ENCODE measurements around the gene DLEC1. TPM values are rescaled to one million over a fixed set of nuclear protein-coding genes. Genes with fewer than 3 reads are reported as not detected.
"Not testable (repeated sequence)": the region's sequence is repeated elsewhere in the genome, so short reads cannot be mapped to it uniquely, and the experiment has no call there.

Gene DLEC1
- total RNA-seq, 1 experiment from 2014 or later = not detected

DNA sequence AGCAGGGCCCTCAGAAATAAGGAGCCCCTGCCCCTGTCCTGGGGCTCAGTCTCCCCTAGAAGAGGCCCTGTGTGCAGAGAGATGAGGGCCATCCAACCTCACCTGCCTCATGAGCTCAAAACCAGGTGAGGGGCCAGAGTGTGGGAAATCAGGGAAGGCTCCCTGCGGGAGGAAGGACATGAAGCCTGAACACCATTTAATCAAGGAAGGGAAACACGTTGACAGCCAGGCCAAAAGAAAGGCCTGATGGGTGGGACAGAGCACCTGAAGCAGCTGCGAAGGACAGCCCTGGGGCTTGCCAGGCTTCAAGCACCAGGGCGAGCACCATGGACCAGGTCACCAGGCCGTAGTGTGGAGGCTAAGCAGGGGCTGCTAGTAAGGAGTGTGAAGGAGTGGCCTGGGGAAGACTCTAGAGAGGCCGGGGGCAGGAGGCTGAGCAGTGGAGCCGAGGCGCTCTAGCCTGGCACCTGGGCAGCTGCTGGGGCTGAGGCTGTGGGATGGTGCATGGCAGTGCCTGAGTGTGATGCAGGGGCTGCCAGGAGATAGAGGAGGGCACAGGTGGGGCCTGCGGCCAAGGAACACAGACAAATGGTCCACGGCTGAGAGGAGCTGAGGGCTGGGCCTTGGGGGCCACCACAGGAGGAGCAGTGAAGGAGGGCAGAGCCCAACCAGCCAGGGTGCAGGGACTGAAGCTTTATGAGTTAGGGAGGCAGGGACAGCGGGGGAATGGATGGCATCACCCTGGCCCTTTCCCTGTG, 81.9 kb downstream of the DLEC1 start:
- no peak for DNase-seq (ENCODE audit: low read depth)

DNA sequence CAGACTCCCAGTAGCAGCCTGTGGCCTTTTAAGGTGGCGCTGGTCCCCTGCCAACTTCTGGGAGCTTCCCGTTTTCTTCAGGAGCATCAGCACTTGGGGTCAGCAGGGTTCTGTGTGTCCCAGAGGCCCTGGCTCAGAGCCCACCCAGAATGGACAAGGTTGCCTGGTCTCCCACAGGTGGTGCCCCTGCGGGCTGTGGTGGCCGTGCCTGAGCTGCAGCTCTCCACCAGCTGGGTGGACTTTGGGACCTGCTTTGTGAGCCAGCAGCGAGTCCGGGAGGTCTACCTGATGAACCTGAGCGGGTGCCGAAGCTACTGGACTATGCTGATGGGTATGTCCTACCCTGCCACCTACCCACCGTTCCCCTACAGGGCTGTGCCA, 82.4 kb downstream of the DLEC1 start:
- DNase-seq (ENCODE audit: low read depth) = no peak

DNA sequence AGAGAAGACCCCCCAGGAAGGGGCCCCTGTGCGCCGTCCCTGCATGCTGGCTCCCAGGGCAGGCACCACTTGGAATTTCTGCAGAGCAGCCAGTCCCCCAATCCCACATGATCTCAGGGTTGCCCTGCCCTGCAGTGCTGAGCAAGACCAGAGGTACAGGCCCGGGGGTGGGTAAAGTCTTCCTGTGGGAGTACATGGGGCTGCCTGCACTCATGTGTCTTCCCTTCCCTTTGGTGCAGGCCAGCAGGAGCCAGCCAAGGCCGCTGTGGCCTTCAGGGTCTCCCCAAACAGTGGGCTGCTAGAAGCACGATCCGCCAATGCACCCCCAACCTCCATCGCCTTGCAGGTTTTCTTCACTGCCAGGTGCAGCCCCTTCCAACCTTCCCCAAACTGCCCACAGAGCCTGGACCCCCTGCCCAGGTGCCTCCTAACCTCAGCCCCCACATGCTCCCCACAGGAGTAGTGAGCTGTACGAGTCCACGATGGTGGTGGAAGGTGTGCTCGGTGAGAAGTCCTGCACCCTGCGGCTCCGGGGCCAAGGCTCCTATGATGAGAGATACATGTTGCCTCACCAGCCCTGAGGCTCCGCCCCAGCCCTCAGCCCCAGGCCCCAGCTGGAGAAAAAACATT, 82.9 kb downstream of the DLEC1 start:
- no peak for DNase-seq (ENCODE audit: low read depth)

DNA sequence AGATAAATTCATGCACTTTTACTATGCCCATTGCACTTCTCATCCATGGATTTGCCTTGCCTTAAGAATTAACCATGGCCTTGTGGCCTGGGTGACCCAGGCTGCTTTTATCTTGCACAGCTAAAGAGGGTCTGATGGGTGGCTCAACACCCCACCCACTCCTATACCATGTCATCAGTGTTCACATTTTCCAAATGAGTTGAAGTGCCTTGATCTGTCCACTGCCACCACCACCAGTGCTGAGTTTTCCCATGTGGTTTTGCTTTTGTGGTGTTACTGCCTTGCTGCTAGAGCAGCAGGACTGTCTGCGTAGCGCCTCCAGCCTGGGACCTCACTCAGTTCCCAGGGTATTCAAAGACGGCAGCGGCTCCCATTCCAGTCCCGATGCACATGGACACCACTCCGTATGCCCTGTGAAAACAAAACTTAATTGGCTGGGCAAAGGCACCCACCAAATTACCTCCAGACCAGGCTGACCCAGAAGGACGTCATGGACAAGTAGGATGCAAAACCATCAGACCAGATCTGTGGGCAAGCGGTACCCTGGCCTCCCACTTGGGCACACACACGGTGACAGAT, 83.8 kb downstream of the DLEC1 start:
- no peak for DNase-seq (ENCODE audit: low read depth)

DNA sequence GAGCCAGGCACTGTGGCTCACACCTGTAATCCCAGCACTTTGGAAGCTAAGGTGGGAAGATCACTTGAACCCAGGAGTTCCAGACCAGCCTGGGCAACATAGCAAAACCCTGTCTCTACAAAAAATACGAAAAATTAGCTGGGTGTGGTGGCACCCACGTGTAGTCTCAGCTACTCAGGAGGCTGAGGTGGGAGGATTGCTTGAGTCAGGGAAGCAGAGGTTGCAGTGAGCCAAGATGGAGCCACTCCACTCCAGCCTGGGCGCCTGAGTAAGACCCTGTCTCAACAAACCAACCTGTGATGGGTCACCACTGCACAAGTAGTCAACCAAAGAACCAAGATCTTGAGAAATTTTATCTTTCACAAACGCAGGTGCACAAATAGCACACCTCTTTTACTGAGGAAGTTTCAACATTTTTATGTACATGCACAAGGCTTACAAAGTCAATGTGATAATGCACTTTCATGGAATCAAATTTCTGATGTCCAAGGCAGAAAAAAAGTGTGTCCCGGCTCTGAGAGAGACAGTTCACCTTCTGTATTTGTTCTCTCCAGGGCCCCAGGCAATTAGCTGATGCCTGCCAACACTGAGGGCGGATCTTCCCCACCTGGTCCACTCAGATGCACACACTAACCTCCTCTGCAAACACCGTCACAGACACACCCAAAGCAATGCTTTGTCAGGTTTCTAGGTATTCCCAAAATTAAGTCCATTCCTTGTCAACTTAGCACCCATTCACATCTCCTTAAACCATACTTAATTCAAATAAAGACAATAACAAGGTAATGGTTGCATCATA, 85.5 kb downstream of the DLEC1 start:
- no peak for DNase-seq (ENCODE audit: low read depth)

DNA sequence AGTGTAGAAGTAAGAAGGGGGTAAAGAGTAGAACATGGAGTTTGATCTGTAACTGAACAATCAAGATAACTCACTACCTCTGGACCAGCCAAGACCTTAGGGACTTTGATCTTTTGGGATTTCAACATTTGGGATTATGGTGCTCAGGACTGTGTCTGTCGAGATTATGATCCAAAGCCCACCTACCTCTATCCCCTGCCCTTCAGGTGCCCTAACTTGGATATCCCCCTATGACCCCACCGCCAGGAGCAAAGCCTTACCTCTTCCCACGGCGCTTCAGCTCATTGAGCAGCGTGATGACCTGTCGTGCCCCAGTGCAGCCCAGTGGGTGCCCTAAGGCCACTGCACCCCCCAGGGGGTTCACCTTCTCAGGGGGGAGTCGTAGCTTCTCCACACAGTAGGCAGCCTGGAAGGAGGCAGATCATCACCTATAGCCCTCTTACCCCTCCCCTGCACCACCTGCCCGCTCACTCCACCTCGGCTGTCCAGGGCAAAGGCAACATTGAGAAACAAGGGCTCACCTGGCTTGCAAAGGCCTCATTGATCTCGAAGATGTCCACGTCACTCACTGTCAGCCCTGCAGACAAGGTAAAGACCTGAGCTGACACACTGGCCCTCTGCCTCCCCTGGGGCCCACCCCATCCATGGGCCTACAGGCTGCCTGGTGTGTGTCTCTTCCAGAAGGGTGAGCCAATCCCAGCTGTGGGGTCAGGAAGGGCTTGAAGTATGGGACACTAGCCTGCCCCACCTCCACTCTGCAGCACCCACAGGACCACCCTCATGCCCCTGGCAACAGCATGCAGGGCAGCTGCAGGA, 86.5 kb downstream of the DLEC1 start:
- no peak for DNase-seq (ENCODE audit: low read depth)

DNA sequence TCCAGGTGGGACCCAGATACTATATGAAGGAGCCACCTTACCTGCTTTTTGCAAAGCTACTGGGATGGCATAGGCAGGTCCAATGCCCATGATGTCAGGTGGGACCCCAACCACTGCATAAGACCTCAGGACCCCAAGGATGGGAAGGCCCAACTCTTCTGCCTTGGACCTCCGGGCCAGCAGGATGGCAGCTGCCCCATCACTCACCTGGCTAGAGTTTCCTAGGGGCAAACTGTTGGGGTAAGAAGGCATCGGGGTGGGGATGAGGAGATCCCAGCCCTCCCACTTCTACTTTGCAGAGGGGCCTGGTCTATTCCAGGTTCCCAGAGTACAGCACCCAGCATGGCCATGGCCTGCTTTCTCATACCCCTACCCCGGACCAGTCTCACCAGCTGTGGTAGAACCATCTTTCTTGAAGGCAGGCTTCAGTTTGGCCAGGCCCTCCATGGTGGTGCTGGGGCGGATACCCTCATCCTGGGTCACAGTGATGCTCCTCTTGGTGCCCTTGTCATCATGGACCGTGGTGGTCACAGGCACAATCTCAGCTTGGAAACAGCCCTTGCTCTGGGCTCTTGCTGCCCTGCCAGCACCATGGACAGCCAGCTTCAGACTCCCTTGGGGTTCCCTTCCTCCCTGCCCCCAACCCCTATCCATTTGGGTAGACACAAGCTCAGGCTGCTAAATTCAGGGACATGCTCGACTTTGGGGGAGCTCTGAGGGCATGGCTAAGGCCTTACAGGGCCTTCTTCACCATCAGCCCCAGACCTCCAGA, 87.3 kb downstream of the DLEC1 start:
- no peak for DNase-seq (ENCODE audit: low read depth)

DNA sequence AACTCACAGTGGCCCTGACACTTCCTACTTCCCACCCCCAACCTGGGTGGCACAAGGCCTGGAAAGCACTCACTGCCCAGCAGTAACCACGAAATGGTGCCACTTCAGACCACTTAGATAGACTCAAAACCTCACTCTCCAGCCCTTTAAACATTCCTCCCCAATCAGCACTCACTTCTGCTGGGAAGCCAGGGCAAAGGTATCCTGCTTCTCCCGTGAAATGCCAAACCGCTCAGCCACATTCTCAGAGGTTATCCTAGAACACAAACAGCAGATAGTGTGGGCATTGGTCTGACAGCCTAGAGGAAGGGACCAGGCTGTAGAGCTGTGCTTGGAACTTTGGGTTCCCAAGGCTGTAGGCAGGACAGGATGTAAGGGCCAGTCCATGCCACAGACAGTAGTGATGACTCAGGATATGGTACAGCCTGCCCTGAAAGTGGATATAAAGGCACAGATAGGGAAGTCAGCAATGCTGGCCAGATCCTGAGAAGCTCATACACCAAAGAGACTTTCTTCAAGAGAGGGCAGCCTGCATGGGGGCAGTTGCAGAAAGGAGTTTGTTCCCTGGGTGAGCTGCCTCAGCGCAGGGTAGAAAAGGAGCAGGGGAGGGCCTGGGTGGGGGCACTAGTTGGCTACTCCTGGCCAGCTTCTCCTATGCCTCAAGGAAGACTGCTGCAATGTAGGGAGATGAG, 88.7 kb downstream of the DLEC1 start:
- no peak for DNase-seq (ENCODE audit: low read depth)

DNA sequence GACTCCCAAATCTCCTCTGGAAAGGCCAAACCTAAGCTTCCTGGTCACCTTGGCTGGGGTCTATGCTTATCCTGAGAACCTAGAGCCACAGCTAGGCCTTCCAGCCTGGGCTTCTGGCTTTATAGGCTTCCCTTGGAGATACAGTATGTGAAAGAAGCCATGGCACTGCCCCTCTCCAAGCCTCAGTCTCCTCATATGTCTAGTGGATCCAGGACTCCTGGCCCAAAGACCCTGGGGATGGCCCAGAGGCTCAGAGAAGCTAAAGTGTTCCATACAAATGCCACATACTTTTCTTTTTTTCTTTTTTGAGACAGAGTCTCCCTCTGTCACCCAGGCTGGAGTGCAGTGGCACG, 89.3 kb downstream of the DLEC1 start:
- no peak for DNase-seq (ENCODE audit: low read depth)

DNA sequence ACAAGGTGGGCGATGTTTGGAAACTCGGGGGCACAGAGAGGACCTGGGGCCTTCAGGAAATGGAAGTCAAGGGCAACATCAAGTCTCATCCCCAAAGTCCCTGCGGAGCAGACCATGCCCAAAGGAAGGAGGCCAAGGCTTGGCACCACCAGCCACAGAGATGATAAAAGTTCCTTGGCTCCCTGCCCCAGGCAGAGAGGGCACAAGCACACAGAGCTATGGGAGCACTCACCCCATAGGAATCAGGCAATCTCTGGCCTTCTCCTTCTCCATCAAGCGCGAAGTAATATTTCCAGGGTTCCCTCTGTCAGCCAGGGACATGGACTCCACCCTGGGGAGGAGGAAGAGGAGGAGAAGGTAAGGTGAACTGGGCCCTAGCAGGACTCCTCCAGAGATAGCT, 90.0 kb downstream of the DLEC1 start:
- no peak for DNase-seq (ENCODE audit: low read depth)

DNA sequence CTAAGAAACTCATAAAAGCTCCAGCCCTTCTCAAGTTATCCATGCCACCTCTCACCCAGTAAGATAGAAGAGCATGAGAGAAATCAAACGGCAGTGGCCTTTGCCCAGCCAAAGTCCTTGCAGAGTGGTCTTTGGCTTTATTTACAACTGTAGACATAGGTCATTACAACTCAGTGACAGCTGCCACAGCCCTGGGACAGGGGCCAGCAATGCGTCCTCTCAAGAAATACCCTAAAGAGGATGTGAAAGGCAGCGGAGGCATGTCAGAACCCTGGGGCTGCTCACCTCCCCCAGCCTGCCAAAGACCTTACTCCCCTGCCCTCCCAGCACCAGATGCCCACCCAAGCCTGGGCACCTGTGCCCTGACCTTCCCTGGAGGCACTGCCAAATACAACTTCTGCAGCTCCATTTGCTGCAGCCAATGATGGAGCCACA, 91.6 kb downstream of the DLEC1 start:
- no peak for DNase-seq (ENCODE audit: low read depth)

DNA sequence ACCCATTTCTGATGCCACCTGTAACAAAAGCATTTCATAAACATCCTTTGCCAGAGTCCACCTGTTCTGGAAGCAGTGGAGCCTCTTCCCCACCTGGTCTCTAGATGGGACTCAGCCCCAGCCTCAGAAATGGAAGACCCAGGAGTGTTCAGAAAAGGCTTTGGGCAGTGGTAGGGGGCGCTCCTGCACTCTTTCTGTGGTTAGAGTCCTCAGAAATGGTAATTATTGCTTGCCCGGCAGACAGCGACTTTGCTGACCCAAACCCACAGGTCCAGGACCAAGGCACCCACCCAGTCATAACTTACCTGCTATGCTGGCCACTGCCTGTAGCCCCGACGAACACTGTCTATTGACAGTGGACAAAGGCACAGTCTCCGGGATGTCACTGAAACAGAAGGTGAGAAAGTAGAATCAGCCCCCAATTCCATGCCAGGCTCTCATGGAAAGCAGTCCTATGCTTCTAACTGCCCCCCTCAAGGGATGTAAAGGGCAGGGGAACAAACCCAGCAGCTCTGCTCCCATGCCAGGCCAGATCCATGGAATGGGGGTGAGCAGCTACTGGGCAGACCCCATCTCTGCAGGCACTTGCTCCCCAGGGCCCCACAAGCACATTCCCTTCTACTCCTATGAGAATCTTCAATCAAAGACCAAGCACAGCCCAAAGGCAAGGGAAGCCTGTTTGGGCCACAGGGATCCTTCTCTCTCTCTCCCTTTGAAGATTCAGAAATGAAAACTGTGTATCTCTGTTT, 92.8 kb downstream of the DLEC1 start:
- peak; percentile 32 for DNase-seq (ENCODE audit: low read depth)

DNA sequence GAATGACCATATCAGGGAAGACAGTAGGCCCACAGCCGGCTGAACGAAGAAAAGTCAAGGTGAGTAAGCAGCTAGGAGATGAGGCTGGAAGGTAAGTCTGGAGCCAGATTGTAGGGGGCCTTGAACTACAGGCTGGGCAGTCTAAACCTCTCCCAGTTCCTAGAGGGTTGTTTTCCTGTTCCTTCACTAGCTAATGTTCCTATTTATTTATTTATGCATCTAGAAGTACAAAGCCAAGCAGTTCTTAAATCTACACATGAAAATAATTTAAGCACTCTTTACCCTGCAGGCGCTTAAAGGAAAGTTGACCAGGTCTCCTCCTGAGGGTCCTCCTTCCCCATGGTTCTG, 94.2 kb downstream of the DLEC1 start:
- DNase-seq (ENCODE audit: low read depth) = no peak

DNA sequence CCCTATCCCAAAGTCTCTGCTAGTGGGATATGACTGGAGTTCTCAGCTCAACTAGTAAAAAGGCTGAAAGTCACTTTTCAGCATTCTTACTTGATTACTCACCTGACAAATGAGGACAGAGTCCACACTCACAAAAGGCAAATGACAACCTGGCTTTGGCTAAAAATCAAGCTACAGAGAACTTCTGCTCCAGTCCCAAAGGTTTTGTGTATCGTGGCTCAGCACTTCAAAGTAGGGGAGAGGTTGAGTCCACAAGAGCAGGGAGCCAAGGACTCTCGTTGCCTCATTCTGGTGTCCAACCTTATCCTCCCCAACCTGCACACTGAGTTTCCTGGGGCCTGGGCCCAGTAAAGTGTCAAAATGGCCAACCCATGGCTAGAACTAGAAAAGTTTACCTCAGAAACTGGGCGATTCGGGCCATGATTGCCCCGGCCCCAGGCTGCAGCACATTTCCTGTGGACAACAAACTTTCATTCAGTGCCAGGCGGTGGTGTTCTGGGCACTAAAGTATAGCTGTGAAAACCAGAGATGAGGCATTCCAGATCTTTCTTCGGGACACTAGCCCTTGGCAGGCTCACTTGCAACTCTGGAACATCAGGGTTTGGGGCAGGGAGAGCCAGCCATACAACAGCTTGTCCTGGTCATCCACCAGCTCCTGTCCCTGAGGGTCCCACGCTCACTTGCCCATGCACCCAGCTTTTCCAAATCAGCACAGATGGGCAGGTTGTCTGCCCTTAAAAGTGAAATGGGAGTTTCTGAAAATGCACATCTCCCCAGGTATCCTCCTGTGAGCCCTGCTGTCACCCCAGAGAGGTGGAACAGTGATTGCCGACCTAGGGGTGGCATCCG, 94.8 kb downstream of the DLEC1 start:
- no peak for DNase-seq (ENCODE audit: low read depth)

DNA sequence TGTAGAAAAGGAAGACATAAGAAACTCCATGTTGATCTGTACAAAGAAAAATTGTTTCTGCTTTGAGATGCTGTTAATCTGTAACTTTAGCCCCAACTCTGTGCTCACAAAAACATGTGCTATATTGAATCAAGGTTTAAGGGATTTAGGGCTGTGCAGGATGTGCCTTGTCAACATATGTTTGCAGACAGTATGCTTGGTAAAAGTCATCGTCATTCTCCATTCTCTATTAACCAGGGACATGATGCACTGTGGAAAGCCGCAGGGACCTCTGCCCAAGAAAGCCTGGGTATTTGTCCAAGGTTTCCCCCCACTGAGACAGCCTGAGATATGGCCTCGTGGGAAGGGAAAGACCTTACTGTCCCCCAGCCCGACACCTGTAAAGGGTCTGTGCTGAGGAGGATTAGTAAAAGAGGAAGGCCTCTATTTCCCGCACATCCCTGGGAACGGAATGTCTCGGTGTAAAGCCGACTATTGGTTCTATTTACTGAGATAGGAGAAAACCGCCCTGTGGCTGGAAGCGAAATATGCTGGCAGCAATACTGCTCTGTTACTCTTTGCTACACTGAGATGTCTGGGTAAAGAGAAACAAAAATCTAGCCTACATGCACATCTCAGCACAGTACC, 95.6 kb downstream of the DLEC1 start:
- not testable (repeated sequence) for DNase-seq (ENCODE audit: low read depth)

DNA sequence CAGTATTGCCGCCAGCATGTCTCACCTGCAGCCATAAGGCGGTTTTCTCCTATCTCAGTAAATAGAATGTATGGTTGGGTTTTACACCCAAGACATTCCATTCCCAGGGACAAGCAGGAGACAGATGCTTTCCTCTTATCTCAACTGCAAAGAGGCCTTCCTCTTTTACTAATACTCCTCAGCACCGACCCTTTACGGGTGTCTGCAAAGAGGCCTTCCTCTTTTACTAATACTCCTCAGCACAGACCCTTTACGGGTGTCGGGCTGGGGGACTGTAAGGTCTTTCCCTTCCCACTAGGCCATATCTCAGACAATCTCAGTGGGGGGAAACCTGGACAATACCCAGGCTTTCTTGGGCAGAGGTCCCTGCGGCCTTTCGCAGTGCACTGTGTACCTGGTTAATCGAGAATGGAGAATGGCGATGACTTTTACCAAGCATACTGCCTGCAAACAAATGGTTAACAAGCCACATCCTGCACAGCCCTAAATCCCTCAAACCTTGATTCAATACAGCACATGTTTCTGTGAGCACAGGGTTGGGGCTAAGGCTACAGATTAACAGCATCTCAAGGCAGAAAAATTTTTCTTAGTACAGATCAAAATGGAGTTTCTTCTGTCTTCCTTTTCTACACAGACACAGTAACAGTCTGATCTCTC, 96.7 kb downstream of the DLEC1 start:
- DNase-seq (ENCODE audit: low read depth) = not testable (repeated sequence)

DNA sequence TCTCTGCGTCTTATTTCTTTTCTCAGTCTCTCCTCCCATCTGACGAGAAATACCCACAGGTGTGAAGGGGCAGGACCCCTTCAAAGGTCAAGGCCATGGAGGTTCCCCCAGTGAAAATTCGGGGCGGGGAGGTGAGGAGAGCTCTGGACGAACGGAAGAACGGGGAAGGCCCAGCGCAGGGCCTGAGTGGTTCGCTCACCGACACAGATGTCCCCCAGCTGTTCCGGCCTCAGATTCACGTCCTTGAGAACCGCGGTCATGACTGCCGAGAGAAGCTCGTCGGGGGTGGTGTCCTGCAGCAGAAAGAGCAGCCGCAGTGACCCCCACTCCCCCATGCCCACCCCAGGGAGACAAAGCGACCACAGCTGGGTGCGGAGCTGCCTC, 97.4 kb downstream of the DLEC1 start:
- peak; percentile 27 for DNase-seq (ENCODE audit: low read depth)

Measured in Daoy (cell line).